Ovary (tissue), 9 donors: ENCODE results near the gene CCDC177. TPM values are rescaled to one million over a fixed set of nuclear protein-coding genes. Genes with fewer than 3 reads are reported as not detected.
A peak's percentile ranks its signal among the peaks of the same experiment; 100 is the strongest.

ENCODE experiments used
- DNase-seq, 5 donors: peaks; one replicate each; pipeline ENCODE4 v3.0.0-alpha.2; 2019 to 2020
- H3K27ac ChIP-seq, 2 donors: fragments of 200-600 bp; one replicate each; pipeline versions ENCODE4 v1.5.1 to v1.8.0; 2019 to 2022
- H3K27me3 ChIP-seq: fragments of 200-600 bp; one replicate; pipeline ENCODE4 v1.8.0; 2022
- H3K36me3 ChIP-seq: fragments of 200-600 bp; sonication (generic); one replicate; pipeline ENCODE4 v1.5.1; 2019
- H3K4me1 ChIP-seq: one replicate; pipeline ENCODE4 v1.8.1; 2013; ENCODE audit warnings: mild to moderate bottlenecking, moderate library complexity; ENCODE audit not compliant: insufficient read depth
- H3K4me3 ChIP-seq: fragments of 200-600 bp; sonication (generic); one replicate; pipeline ENCODE4 v1.5.1; 2017
- H3K9me3 ChIP-seq, 2 donors: fragments of 200-600 bp in 1 of 2; sonication (generic) in 1 of 2; one replicate each; pipeline versions ENCODE4 v1.5.1 to v1.8.1; 2013 to 2019; ENCODE audit warnings: mild to moderate bottlenecking in 1 of 2, moderate library complexity in 1 of 2
- CTCF ChIP-seq, 3 donors: fragments of 450-650 bp in 2 of 3; fragments of 200-600 bp in 1 of 3; IDR thresholded peaks; one replicate each; pipeline versions ENCODE4 v1.5.1 to v1.8.0; 2016 to 2022; ENCODE audit warnings: antibody characterized with exemption in 3 of 3, mild to moderate bottlenecking in 1 of 3
- EP300 ChIP-seq: sonication (generic); formaldehyde crosslinking; IDR thresholded peaks from one replicate; pipeline ENCODE4 v1.6.1; 2017; ENCODE audit warnings: antibody characterized with exemption
- POLR2A ChIP-seq: fragments of 450-650 bp; IDR thresholded peaks from one replicate; pipeline ENCODE4 v1.6.1; 2017; ENCODE audit warnings: antibody characterized with exemption, mild to moderate bottlenecking, moderate library complexity
- WGBS, 3 donors: extraction: QIAGEN DNeasy Blood & Tissue Kit in 1 of 3; methylation state at CpG; one replicate each; pipeline versions ENCODE4 v1.1.5 to v1.1.7; 2013 to 2017; 5-methylcytosine and 5-hydroxymethylcytosine counted together
- intact Hi-C, 4 donors: fragments of 100-400 bp; cut with DNase I; formaldehyde crosslinking; loops; one replicate each; pipeline versions ENCODE4 v1.11.0 to v1.15.1; 2022 to 2023
- polyA plus RNA-seq, 2 donors: library from polyadenylated mRNA; stranded (reverse); fragments of 200-250 nt in 1 of 2; fragments of 350-450 nt in 1 of 2; fragmentation: Illumina TruSeq in 1 of 2; extraction: RNeasy Lipid Tissue Mini Kit (QIAGEN cat#74804) in 1 of 2; gene quantifications; one replicate each; pipeline ENCODE4 v1.2.3, GENCODE V29; 2013 to 2014
- total RNA-seq, 7 donors: library from RNA; depleted of rRNA in 2 of 7; stranded (reverse); fragments of >200 nt in 2 of 7; fragmentation: NEBNext Ultra II Directional in 3 of 7; extraction: Animal tissue kit (Norgen Biotek cat#: 25700) in 3 of 7; gene quantifications; one replicate each; pipeline versions ENCODE4 v1.1.0 to v1.2.4, GENCODE V29; 2016 to 2023
- donor health status: DM: no; HTN: no; CAD: no; lungs with moderate emphysema.
- donor health status: DM: no; HTN: no; CAD: no.
- donor health status: Bipolar disorder and iron deficiency.
- donor health status: DM: yes; HTN: yes; CAD: no.
- donor health status: DM: no; HTN: no; CAD: no.
- donor health status: DM: yes; HTN: yes; CAD: no.

The CCDC177 gene
- total and polyA plus RNA-seq, 9 donors, result 0.04 TPM; not detected in 8

GRCh38 chr14:69582212-69582611 lies 7.5 kb upstream of the CCDC177 start:
- intact Hi-C loops, result no loop called here

GRCh38 chr14:69581316-69581935 lies 6.8 kb upstream of the CCDC177 start:
- no peaks in the 10 kb centered on the region for H3K36me3 ChIP-seq
- no peaks in the 10 kb centered on the region for H3K27me3 ChIP-seq
- intact Hi-C loops, result no loop called here
- H3K4me1 ChIP-seq, result no peaks in the 10 kb centered on the region
- H3K4me3 ChIP-seq, result no peak overlapping the region
- no peak overlapping the region for H3K27ac ChIP-seq
- WGBS, 3 donors, result 72 to 79% (median 76%) methylated on average over 7 of the region's 7 CpGs
- TF ChIP-seq POLR2A (no peak), CTCF (IDR thresholded peaks at IDR 0.05) (no peak), EP300 (no peak)
- H3K9me3 ChIP-seq, result no peaks in the 10 kb centered on the region
- DNase-seq, result no peak

More at GRCh38 chr14:69582212-69582611, 7.5 kb upstream of the CCDC177 start:
- H3K36me3 ChIP-seq, result no peaks in the 10 kb centered on the region
- 93 to 94% (median 94%) methylated on average over 1 of the region's 1 CpG for WGBS, 3 donors
- no peaks in the 10 kb centered on the region for H3K4me1 ChIP-seq
- TF ChIP-seq CTCF (IDR thresholded peaks at IDR 0.05) (no peak), EP300 (no peak), POLR2A (no peak)
- H3K27ac ChIP-seq, result no peak overlapping the region
- H3K4me3 ChIP-seq, result no peak overlapping the region
- DNase-seq, result no peak
- H3K9me3 ChIP-seq, result no peaks in the 10 kb centered on the region
- no peaks in the 10 kb centered on the region for H3K27me3 ChIP-seq

- TF ChIP-seq CTCF (IDR thresholded peaks at IDR 0.05) (no peak), EP300 (no peak), POLR2A (no peak)
- no peak overlapping the region for H3K4me3 ChIP-seq
- no peaks in the 10 kb centered on the region for H3K4me1 ChIP-seq
- H3K27ac ChIP-seq, result no peak overlapping the region
- no peaks in the 10 kb centered on the region for H3K36me3 ChIP-seq
- no peaks in the 10 kb centered on the region for H3K9me3 ChIP-seq
- 33 to 40% (median 35%) methylated on average over 7 of the region's 7 CpGs for WGBS, 3 donors
- peak in 1 of 5 donors; percentile 25 for DNase-seq
- intact Hi-C loops, result no loop called here
- H3K27me3 ChIP-seq, result no peaks in the 10 kb centered on the region
These were observed 5.4 kb upstream of the CCDC177 start for GRCh38 chr14:69580009-69580577.

- Histone ChIP-seq H3K9me3 (no peaks in the 10 kb centered on the region), H3K27ac (no peak overlapping the region), H3K36me3 (no peaks in the 10 kb centered on the region), H3K27me3 (peaks cover 3% of the 10 kb centered on the region), H3K4me3 (no peak overlapping the region), H3K4me1 (peaks cover 2% of the 10 kb centered on the region)
- WGBS, 3 donors, result 80 to 86% (median 86%) methylated on average over 2 of the region's 2 CpGs
- no peak for TF ChIP-seq POLR2A
- no peak for TF ChIP-seq CTCF (IDR thresholded peaks at IDR 0.05)
- no peak for TF ChIP-seq EP300
- intact Hi-C loops, result loop anchor here in 1 of 4 donors (10.0 kb wide), 1 partner anchor 335 kb away; no protein-coding TSS in a partner anchor
- DNase-seq, result no peak
These were observed 4.8 kb upstream of the CCDC177 start for GRCh38 chr14:69579476-69579875.
